Endothelial cell (in vitro differentiated cells): Measurements from ENCODE around the gene METTL25B. TPM values are rescaled to one million over a fixed set of nuclear protein-coding genes. Genes with fewer than 3 reads are reported as not detected.

Source experiments
- DNase-seq: peaks from one replicate; pipeline ENCODE4 v3.0.0; 2021; ENCODE audit warnings: low spot score
- H3K27ac Mint-ChIP-seq: one replicate; pipeline ENCODE4 v1.8.0; 2021; ENCODE audit warnings: mixed read lengths, inconsistent platforms; ENCODE audit not compliant: unreplicated experiment
- H3K27me3 Mint-ChIP-seq: one replicate; pipeline ENCODE4 v1.8.0; 2021; ENCODE audit warnings: mild to moderate bottlenecking, moderate library complexity, mixed read lengths, inconsistent platforms; ENCODE audit not compliant: unreplicated experiment
- H3K36me3 Mint-ChIP-seq: one replicate; pipeline ENCODE4 v1.8.0; 2021; ENCODE audit warnings: mild to moderate bottlenecking, low read depth, mixed read lengths, inconsistent platforms; ENCODE audit not compliant: unreplicated experiment
- H3K4me1 Mint-ChIP-seq: one replicate; pipeline ENCODE4 v1.8.0; 2021; ENCODE audit warnings: mild to moderate bottlenecking, mixed read lengths, inconsistent platforms; ENCODE audit not compliant: unreplicated experiment
- H3K4me3 Mint-ChIP-seq: one replicate; pipeline ENCODE4 v1.8.0; 2021; ENCODE audit warnings: mild to moderate bottlenecking, mixed read lengths, inconsistent platforms; ENCODE audit not compliant: unreplicated experiment
- H3K9me3 Mint-ChIP-seq: one replicate; pipeline ENCODE4 v1.8.0; 2021; ENCODE audit warnings: mixed read lengths, inconsistent platforms; ENCODE audit not compliant: unreplicated experiment
- total RNA-seq: library from RNA; stranded (reverse); fragmentation: NEBNext Ultra II Directional; extraction: Animal tissue kit (Norgen Biotek cat#: 25700); gene quantifications from one replicate; pipeline ENCODE4 v1.2.1, GENCODE V29; 2021; ENCODE audit not compliant: unreplicated experiment
- TF ChIP-seq, protein P1 (sequence below): fragments of 200-600 bp; sonication (generic); IDR thresholded peaks from one replicate; pipeline ENCODE4 v1.5.0; 2021; ENCODE audit warnings: antibody characterized with exemption; ENCODE audit not compliant: unreplicated experiment

METTL25B gene
- total RNA-seq, 1 donor from 2014 or later = 19.3 TPM

DNA sequence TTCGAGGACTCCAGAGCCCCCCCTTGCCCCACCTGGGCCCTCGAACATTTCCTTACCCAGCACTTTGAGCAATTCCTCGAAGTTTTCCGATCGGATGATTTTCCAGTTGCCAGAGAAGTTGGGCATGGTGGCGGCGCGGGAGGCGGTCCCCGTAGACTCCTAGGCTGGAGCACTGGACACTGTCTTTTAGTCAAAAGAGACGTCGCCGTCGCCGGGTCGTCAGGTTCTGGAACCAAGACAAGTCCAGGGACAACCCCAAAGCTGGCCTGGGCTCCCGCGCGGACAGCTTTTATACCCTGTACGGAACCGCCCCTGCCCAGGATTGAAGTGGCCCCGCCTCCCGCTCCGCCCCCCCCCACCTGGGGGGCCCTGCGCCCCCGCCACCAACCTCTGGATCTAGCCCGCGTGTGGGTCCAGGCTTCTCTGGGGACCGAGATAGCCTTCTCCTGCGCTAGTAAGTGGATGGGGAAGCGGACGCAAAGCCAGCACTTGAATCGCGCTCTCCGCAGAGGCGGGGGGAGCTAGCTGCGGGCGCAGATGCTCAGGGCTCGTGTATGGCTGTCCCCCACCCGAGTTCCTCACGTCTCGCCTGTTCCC is 22.9 kb upstream of the METTL25B start, which contains the start of gene CRABP2:
CRABP2 (minus strand) TSS at position 263 of the 597 bp plus-strand sequence; CDS start at position 126, 137 bp downstream.
- Mint-ChIP-seq H3K4me1 (peaks cover 17% of the 10 kb centered on the region), H3K9me3 (no peaks in the 10 kb centered on the region), H3K27me3 (peaks cover 17% of the 10 kb centered on the region), H3K27ac (no peak within 1 kb of the TSS), H3K36me3 (peaks cover 4% of the 10 kb centered on the region), H3K4me3 (peak within 1 kb of the TSS; percentile 78)
- TF ChIP-seq, protein P1, sequence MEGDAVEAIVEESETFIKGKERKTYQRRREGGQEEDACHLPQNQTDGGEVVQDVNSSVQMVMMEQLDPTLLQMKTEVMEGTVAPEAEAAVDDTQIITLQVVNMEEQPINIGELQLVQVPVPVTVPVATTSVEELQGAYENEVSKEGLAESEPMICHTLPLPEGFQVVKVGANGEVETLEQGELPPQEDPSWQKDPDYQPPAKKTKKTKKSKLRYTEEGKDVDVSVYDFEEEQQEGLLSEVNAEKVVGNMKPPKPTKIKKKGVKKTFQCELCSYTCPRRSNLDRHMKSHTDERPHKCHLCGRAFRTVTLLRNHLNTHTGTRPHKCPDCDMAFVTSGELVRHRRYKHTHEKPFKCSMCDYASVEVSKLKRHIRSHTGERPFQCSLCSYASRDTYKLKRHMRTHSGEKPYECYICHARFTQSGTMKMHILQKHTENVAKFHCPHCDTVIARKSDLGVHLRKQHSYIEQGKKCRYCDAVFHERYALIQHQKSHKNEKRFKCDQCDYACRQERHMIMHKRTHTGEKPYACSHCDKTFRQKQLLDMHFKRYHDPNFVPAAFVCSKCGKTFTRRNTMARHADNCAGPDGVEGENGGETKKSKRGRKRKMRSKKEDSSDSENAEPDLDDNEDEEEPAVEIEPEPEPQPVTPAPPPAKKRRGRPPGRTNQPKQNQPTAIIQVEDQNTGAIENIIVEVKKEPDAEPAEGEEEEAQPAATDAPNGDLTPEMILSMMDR = no peak
- peak; percentile 29 for DNase-seq

DNA sequence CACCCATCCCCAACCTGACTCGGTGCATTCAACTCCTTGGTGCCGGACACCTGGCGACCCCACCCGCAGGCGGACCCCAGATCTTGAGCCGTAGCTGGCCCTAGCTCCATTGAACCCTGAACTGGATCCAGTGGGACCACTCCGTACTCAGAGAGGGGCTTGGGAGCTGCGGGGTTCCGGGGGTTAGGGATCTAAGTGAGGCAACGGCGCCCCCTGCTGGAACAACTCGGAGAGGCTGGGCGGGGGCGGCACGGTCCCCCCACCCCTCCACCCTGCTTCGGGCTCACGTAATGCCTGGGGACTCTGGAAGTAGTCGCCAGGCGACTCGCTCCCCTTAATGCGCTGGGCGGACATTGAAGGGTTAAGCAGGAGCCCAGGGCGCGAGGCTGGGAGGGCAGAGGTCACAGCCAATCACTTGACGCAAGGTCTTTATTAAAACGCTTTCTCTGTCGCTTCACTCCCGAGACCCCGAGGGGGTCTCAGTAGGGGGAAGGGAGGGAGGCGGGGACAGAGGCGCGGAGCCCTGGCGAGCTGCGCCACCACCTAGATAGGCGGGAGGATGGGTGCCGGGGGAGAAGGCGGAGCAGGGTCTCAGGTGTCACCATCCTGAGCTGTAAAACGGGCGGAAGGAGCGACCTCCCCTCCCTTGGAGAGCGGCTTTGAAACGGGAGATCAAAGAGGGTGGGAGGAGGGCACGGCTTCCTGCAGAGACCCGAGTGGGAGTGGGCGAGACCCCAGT is 22.2 kb upstream of the METTL25B start:
- Mint-ChIP-seq H3K27ac (no peak overlapping the region), H3K27me3 (peaks cover 17% of the 10 kb centered on the region), H3K36me3 (peaks cover 4% of the 10 kb centered on the region), H3K4me3 (peak overlapping the region; percentile 78), H3K4me1 (peaks cover 17% of the 10 kb centered on the region), H3K9me3 (no peaks in the 10 kb centered on the region)
- TF ChIP-seq, protein P1 = peak; percentile 94
- DNase-seq = peak; percentile 71

DNA sequence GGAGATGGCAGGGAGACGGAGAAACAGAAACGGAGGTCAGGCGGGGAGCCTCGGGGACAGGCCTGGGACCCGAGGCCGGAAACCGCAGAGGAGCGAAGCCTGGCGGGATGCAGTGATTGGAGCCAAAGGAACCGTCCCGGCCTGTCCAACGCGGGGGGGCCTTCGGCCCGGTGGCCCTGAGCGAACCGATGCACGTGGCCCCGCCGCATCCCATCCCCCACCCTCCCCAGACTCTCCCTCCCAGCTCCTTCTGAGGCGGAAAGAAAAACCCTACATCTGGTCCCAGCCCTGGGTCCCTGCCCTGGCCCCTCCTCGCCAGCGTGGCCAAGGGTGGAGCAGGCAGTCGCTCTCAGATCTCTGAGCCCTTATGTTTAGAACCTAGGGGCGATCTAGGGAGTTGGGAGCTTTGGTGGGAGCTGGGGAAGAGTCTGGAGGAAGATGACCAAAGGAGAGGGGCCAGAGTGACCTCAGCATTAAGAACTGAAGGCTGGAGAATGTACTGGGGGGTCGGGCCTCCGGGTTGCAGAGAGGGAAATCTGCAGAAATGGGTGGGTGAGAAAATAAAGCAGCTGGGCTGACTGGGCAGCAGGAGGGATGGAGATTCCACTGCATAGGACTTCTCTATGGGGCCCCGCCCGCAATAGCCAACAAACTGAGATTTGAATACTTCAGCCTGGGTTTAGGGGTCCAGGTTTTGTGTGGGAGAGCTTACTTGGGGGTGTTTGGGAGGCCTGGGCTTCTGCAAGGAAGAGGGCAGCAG is 21.4 kb upstream of the METTL25B start:
- H3K4me3 Mint-ChIP-seq = peak overlapping the region; percentile 78
- H3K9me3 Mint-ChIP-seq = no peaks in the 10 kb centered on the region
- DNase-seq = no peak
- H3K27me3 Mint-ChIP-seq = peaks cover 13% of the 10 kb centered on the region
- H3K4me1 Mint-ChIP-seq = peaks cover 17% of the 10 kb centered on the region
- peaks cover 4% of the 10 kb centered on the region for H3K36me3 Mint-ChIP-seq
- TF ChIP-seq, protein P1 = no peak
- peak overlapping the region; percentile 57 for H3K27ac Mint-ChIP-seq

DNA sequence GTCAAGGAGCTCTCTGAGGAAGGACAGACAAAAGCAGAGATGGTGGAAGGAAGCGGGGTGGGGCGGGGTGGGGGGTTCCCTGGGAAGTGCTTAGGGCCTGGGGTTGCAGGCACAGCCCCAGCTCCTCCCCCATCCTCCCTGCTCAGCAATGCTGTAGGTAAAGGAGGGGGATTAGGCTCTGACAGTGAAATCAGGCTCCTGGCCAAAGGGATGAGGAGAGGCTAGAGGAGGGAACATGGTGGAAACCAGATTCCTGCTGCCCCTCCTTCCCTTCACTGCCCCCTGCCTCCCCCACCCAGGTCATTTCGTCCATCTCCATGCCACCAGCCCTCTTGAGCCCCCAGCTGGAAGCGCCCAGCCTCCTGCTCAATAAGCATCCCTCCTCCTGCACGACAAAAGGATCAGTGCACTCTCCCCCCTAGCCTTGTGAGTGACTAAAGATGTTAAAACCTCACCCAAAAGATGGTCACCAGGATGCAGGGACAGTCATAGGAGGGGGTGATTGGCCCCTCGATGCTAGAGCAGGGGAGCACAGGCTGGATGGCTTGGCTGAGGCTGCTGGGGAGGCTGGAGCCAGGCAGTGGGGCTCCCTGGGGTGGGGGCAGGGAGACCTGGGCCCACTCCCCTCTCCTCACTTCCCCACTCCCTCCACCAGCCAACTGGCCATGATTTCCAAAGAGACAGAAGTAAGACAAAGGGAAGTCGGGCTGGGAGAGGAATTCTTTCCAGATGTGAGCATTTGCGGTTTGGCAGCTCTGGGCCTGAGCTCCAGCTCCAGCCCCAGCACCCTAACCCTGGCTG is 20.7 kb upstream of the METTL25B start:
- DNase-seq = no peak
- no peak overlapping the region for H3K27ac Mint-ChIP-seq
- peaks cover 4% of the 10 kb centered on the region for H3K36me3 Mint-ChIP-seq
- no peak overlapping the region for H3K4me3 Mint-ChIP-seq
- H3K9me3 Mint-ChIP-seq = no peaks in the 10 kb centered on the region
- peaks cover 11% of the 10 kb centered on the region for H3K27me3 Mint-ChIP-seq
- TF ChIP-seq, protein P1 = no peak
- peaks cover 17% of the 10 kb centered on the region for H3K4me1 Mint-ChIP-seq
